Measurements from ENCODE around the gene NDUFB5.

NDUFB5 gene

DNA sequence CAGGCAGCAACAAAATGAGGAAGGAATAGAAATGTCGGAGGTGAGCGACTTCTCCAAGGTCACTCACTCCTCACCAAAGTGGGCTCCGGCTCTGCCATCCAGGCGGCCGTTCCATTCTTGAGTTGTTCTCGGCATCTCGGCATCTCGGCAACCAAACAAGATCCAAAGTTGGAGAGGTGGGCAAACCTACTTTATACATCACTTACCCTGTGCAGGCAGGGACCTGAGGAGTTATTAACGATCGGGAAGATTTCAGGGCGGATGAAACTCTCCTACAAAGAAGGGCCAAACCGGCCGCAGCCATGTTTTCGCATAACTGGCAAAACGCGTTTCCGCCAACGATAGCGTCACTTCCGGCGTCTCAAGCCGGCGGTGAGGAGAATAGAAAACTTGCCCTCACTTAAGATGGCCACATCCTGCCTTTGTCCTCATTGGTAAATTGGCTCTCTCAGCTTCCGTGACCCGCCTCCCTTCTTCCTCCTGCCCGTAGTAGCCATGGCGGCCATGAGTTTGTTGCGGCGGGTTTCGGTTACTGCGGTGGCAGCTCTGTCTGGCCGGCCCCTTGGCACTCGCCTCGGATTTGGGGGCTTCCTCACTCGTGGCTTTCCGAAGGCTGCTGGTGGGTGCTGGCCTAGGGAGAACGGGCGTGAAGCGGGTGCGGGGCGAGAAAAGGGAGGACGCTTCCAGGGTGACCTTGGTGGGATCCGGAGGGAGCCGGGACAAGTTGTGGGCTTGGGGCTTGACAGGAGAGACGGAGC, at the start of gene NDUFB5, which contains the start of gene MRPL47:
Gene NDUFB5, plus strand, starts transcription at position 474 of the 758 bp plus-strand sequence. Its CDS starts 22 bp downstream, at position 496.
Gene MRPL47, minus strand, starts transcription at position 318 of the 758 bp plus-strand sequence. Its CDS starts 14 bp downstream, at position 304.
- peak; percentile 74 to 81 for DNase-seq (ENCODE audit: low read depth in 1 of 2, low spot score in 1 of 2)

DNA sequence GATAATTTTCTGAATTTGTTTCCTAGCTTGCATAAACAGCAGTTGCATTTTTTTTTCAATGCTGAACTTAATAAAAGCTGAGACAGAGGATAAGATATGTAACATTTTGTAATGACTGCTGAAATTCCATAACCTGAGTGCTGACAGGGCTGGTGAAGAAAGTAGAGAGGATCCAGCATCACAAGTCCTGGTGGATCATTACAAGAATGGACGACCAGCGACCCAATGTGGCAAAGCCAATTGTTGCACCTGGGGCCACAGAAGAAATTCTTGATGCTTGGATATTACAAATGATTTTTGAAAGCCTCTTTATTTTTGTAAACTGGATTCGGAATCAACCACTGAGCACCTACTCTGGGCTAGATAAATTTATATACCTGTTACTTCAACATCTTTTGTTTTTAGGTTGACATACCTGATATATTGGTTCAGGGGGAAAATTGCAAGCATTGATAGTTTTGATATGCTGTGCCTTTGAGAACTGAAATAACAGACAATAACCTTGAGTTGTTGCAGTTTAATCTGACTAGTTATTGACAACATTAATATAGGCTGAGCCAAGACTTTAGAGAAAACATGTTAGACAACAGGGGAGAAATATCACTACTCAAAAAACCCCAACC, 45.7 kb upstream of the NDUFB5 start:
- peak in 1 of 2 donors; percentile 3 for DNase-seq (ENCODE audit: low read depth in 1 of 2, low spot score in 1 of 2)

DNA sequence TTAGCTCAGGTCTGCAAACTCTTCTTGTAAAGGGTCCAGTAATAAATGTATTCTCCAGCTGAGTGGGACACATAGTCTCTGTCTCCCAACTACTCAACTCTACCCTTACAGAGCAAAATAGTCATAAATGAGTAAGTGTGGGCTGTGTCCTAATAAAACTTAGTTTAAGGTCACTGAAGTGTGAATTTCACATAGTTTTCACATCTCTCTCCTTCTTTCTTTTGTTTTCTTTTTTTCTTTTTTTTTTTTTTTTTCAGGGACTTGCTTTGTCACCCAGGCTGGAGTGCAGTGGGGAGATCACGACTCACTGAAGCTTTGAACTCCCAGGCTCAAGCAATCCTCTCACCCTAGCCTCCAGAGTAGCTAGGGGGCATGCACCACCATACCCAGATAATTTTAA, 43.8 kb upstream of the NDUFB5 start:
- no peak for DNase-seq (ENCODE audit: low read depth in 1 of 2, low spot score in 1 of 2)

DNA sequence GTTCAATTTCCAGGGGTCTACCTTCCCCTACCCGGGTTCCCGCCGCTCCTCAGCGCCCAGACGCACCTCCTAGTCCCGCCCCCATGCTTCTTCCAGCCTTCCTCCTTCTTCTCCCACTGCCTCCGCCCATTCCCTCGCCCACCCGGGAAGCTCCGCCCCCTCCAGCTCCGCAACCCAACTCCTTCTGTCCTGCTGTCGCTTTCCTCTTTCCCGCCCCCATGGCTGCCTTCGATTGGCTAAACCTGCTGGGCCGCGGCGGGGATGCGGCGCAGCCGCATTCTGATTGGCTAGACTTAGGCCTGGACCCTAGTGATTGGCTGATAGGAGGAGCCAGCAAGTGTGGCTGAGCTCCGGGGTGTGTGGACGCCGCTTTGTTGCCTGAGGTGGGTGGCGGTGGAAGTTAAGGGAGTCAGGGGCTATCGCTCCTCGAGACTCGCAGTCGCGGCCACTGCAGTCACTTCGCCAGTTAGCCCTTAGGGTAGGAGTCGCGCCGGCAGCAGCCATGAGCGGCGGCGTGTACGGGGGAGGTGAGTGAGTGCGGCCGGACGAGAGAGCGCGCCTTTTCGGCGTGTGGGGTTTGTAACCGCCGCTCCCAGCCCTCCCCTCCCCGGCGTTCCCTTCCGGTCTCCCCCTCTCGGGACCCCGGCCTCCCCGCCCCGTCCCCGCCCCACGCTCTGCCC, 41.9 kb upstream of the NDUFB5 start, which contains the start of gene ACTL6A:
Gene ACTL6A, plus strand, starts transcription at position 336 of the 680 bp plus-strand sequence. Its CDS starts 167 bp downstream, at position 503.
- DNase-seq (ENCODE audit: low read depth in 1 of 2, low spot score in 1 of 2): peak; percentile 96 to 98

DNA sequence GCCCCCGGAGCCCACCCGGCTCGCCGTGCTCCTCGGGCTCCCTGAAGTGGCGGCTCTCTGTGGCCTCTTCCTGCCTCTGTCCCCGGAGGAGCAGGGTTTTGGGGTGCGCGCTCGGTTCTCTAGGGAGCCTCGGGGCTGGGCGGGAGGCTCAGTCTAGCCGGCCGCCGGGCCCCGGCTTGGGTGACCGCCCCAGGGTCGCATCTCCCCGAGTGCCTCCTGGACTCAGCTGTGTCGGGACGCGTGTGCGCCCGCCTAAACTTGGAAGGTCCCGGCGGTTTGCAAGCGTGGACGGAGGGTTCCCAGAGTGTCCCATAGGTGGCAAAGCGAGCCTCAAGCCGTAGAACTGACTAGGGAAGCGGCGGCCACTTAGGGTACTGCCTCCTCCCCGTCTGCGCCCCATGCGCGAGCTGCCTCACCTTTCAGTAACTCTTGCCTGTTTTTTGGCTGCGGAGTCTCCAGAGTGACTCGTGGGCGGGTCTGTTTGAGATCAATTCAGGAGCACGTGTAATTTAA, 41.3 kb upstream of the NDUFB5 start:
- DNase-seq (ENCODE audit: low read depth in 1 of 2, low spot score in 1 of 2): peak; percentile 17 to 40

DNA sequence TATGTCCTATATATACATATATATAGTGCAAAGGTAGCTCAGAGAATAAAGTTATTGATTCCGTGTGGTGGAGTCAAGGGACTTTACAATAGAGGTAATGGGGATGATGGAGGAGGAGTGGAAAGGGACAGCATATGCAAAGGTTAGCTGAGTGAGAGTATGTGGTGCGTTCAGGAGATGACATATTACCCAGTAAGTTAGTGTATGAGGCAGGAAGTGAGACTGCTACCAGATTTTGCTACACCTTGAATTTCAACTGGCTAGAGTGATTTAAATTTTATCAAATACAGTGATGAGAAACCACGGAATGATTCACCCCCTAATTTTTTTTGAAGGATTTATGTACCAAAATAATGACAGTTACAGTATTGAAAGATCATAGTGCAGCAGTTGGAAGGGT, 39.1 kb upstream of the NDUFB5 start:
- DNase-seq (ENCODE audit: low read depth in 1 of 2, low spot score in 1 of 2): no peak

DNA sequence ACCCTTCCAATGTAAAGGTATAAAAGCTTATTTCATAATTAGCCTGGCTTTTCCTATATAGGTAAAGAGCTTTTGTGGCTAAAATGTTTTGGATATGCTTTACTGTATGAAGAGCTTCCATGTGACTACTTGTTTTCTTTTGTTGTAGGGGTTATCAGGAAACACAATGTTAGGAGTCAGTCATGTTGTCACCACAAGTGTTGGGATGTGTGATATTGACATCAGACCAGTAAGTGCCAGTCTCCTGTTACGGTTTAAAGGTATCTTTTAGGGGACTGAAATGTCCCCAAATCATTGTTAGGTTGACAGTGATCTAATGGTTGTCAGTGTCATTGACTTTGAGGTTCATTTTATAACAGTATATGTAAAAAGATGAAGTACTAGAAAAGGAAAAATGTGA, 23.6 kb upstream of the NDUFB5 start:
- no peak for DNase-seq (ENCODE audit: low read depth in 1 of 2, low spot score in 1 of 2)

DNA sequence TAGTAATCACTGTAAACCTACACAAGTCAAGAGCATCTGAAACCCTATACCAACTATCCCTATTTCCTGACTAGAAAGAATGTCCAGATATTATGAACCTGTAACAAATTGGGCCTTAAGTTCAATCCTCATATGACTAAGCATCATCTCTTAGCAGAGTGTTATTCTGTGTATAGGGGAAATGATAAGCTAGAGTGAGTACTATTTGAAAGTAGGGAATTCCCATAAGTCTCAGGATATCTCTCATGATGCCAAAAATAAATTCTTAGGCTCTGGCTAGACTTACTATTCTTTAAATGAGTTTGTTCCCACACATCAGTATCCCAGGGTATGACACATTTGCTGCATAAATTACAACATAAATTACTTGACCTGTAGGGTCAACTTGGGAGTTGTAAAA, 15.5 kb upstream of the NDUFB5 start:
- DNase-seq (ENCODE audit: low read depth in 1 of 2, low spot score in 1 of 2): no peak

DNA sequence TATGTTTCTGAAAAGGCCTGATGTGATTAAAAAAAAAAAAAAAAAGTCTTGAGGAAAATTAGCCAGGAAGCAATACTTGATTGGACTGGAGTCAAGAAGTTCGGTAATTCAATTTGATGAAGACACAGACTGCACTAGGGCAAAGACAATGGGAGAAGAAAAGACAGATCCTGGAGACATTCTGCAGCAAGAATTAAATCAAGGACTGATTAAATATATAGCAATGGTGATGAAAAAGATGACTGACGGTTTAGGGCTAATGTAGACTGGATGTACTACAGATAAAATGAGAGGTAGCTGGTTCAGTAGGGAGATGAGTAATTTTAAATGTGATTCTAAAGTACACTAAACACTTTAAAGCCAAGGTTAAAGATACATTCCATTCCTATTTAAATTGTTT, 13.9 kb upstream of the NDUFB5 start:
- no peak for DNase-seq (ENCODE audit: low read depth in 1 of 2, low spot score in 1 of 2)

DNA sequence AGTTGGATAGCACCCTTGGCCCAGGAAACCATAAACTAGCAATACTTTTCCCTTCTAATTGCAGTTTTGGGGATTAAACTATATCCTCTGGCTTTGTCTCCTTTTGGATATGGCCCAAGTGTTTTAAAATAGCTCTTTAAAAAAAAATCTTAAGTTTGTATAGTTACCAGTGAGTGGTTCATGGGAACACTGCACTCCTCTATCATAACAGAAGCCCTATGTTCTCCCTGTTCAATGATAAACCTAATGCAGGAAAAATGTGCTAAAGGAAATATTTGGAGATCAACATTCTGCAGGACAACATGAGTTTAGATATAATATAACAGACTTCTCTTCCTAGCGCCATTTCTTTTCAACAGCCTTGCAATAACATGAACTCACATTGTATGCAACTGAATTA, 13.3 kb upstream of the NDUFB5 start:
- DNase-seq (ENCODE audit: low read depth in 1 of 2, low spot score in 1 of 2): no peak

DNA sequence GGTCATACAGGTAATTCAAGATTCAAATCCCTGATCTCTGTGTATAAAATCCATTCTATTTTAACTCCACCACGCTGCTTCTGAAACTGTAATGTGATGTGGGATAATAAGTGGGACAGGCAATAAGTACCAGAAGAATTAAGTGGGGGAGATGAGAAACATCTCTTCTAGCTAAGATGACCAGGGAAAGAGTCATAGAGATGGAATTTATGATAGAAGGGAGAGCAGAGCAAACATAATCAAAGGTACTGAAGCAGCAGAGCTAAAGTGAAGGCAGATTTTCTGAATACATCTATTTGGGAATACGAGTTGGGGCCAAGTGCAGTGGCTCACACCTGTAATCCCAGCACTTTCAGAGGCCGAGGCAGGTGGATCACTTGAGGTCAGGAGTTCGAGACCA, 5.1 kb upstream of the NDUFB5 start:
- DNase-seq (ENCODE audit: low read depth in 1 of 2, low spot score in 1 of 2): no peak

DNA sequence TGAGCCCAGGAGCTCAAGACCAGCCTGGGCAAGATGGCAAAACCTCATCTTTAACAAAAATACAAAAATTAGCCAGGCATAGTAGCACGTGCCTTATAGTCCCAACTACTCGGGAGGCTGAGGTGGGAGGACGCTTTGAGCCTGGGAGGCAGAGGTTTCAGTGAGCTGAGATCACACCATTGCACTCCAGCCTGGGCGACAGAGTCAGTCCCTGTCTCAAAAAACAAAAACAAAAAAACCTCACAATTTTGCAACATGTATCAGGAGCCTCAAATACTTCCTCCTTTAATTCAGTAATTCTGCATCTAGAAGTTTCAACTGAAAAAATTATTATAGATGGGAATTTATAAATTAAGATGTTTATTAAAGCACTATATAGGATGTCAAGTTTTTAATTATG, 1.3 kb upstream of the NDUFB5 start:
- DNase-seq (ENCODE audit: low read depth in 1 of 2, low spot score in 1 of 2): no peak

DNA sequence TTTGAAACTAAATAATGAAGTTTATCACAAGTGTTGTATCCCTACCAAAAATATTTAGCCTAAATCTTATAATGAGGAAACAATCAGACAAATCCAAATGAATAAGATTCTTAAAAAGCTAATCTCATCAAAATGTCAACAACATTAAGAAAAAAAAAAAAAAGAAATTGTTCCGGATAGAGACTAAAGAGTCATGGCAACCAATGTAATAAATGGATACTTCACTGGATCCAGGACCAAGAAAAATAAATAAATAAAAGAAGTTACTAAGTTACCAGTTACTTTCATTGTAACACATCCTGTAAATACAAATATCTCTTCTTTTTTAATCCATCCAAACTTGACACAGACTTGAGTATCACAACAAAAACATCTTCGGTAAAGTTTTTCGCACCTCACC, 763 bp upstream of the NDUFB5 start:
- DNase-seq (ENCODE audit: low read depth in 1 of 2, low spot score in 1 of 2): no peak

DNA sequence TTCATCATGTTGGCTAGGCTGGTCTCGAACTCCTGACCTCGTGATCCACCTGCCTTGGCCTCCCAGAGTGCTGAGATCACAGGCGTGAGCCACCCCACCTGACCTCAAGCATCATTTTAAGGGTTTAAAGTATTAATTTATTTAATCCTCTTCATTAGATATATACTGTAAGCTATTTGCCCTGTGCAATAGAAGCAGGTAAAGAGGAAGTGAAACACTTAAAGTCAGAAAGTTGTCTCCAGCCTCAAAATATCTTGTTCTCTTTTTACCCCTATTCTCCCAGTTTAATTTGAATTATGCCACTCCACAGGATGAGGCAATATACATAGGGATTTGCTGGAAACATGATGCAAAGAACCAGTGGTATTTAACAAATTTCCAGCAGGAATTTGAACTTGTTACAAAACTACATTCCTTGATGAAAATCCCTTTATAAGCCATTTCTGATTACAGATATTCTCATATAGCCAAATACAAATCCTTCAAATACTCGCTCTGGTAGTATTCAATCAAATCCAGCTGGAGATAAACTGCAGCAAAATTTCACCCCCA, 2.0 kb downstream of the NDUFB5 start:
- no peak for DNase-seq (ENCODE audit: low read depth in 1 of 2, low spot score in 1 of 2)

DNA sequence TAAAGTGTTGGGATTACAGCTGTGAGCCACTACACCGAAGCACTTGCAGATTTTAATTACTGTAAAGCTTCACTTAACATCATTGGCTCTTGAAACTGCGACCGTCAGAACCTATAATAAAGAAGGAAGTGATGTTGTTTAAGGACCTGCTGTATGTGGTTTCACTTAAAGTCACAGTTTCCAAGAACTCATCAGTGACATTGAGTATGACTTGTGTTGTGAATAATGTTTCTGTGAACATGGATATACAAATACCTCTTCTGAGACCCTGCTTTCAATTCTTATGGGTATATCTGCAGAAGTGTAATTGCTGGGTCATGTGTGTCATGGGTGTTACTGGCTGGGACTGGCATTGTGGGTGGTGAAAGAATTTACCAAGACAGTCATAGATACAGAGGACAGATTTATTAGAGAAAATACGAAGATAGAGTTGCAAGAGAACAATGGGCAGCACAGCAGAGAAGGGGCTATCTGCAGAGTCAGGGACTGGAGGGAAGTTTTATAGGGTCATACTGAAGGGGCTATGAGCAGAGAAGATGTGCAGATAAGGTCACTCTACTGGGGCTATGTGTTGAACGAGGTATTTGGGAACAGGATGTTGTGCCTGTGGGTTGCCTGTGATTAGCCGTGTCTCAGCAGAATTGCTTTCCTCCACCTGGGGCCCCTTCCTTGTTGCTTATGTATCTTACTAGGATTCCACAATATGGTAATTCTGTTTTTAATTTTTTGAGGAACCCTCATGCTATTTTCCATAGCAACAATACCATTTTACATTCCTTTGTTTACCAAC, 4.5 kb downstream of the NDUFB5 start:
- DNase-seq (ENCODE audit: low read depth in 1 of 2, low spot score in 1 of 2): no peak

DNA sequence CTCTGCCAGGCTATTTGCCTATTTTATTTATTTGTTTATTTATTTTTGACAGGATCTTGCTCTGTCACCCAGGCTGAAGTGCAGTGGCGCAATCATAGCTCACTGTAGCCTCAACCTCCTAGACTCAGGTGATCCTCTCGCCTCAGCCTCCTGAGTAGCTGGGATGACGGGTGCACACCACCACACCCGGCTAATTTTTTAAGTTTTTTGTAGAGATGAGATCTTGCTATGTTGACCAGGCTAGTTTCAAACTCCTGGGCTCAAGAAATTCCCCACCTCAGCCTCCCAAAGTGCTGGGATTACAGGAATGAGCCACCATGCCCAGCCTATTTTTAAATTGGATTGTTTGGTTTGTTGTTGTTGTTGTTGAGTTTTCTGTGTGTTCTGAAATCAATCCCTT, 5.5 kb downstream of the NDUFB5 start:
- no peak for DNase-seq (ENCODE audit: low read depth in 1 of 2, low spot score in 1 of 2)

DNA sequence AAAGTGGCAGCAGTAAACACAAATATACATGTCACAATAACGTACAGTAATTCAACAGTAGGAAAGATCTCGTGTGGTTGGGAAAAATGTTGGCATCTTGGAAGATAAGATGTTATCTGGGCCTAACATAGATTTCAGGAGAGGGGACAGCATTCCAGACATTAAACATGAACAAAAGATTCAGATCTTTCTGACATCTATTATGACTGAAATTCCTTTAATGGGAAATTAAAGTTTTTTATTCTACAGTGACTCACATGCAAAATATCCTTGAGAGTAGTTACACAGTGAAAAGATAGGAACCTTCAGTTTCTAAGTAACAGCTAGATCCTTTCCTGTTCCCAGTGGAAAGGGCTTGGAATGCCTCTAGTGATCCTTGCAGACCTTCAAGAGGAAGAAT, 9.2 kb downstream of the NDUFB5 start:
- no peak for DNase-seq (ENCODE audit: low read depth in 1 of 2, low spot score in 1 of 2)

DNA sequence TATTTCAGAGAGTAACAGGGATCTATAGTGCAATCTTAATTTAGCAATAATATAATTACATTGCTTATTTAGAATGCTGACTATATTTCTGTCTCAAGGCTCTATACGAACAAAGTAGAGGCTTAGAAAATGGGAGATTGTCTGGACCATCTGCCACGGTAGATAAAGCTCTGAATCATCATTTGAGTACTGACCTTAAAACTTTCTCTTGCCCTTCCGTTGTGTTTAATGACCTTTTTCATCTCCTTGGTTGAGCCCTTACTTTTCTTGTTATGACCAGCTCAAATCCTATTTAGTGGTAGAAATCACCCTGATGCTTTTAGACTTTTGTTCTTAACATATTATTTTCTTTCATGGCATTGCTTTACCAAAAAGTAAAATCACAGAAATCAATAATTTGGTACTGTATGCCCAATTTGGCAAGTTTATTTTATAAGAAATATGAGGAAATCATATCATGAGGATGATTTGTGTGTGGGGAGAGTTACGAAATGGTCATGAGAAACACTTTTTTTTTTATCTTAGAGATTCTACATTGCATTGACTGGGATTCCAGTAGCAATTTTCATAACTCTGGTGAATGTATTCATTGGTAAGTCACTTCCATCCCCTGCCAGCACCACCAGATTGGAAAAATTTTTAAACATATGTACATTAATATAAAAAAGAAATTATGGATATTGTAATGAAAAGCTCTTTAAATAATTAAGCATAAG, 11.0 kb downstream of the NDUFB5 start:
- no peak for DNase-seq (ENCODE audit: low read depth in 1 of 2, low spot score in 1 of 2)

DNA sequence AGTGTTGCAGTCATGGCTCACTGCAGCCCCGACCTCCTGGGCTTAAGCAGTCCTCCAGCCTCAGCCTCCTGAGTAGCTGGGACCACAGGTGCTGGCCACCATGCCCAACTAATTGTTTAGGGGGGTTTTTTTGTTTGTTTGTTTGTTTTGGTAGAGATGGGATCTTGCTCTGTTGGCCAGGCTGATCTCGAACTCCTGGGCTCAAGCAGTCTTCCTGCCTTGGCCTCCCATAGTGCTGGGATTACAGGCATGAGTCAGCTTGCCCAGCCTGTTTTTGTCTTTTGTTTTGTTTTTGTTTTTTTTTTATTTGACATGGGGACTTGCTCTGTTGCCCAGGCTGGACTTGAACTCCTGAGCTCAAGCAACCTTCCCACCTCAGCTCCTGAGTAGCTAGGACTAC, 17.4 kb downstream of the NDUFB5 start:
- DNase-seq (ENCODE audit: low read depth in 1 of 2, low spot score in 1 of 2): no peak

DNA sequence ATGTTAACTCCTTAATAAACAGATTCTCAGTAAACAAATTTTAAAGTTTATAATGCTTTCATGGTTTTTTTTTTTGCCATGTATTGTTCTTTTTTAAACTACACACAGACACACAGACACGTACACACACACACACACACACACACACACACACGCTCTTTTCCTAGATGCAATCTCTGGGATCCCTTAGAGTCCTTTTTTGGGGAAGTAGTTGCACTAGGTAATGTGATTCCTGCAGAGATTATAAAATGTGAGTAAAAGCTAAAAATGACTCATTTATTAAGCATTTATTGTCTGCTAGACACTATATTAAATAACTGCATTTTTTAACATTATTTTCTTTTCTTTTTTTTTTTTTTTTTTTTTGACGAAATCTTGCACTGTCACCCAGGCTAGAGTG, 19.9 kb downstream of the NDUFB5 start:
- DNase-seq (ENCODE audit: low read depth in 1 of 2, low spot score in 1 of 2): no peak
